ENCODE results near the gene SPSB3.

DNA sequence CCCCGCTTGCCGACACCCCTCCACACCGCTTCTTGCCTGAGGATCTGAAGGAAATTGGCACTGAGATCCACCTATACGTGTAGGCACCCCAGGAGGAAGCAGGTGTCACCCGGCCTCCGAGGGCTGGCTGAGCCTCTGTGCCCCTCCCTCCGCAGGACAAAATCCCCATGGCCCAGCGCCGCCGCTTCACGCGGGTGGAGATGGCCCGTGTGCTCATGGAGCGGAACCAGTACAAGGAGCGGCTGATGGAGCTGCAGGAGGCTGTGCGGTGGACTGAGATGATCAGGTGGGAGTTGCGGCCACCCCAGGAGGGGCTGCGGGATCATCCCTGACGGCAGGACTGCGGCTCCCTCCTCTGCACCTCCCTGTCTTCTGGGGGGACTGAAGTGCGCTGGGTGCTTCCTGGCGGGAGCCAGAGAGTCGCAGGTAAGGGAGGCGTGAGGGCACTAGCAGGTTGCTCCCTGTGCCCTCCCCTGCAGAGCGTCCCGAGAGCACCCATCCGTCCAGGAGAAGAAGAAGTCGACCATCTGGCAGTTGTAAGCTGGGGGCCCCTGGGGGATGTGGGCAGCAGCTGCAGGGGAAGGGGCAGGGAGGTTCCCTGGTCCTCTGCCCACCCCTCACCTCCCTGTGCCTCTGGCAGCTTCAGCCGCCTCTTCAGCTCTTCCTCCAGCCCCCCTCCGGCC is 20.0 kb downstream of the SPSB3 start:
- no peak for TF ChIP-seq EP300 (IDR thresholded peaks at IDR 0.05; ENCODE audit: low read length)
- no peak for TF ChIP-seq ZNF165 (CRISPR knock-in tag; IDR thresholded peaks at IDR 0.05; ENCODE audit: borderline replicate concordance)
- no peak for TF ChIP-seq FOXM1 (IDR thresholded peaks at IDR 0.05; ENCODE audit: low read depth)
- TF ChIP-seq FOXM1 (CRISPR knock-in tag; IDR thresholded peaks at IDR 0.05; ENCODE audit: low read depth) = no peak
- TF ChIP-seq, protein P1, sequence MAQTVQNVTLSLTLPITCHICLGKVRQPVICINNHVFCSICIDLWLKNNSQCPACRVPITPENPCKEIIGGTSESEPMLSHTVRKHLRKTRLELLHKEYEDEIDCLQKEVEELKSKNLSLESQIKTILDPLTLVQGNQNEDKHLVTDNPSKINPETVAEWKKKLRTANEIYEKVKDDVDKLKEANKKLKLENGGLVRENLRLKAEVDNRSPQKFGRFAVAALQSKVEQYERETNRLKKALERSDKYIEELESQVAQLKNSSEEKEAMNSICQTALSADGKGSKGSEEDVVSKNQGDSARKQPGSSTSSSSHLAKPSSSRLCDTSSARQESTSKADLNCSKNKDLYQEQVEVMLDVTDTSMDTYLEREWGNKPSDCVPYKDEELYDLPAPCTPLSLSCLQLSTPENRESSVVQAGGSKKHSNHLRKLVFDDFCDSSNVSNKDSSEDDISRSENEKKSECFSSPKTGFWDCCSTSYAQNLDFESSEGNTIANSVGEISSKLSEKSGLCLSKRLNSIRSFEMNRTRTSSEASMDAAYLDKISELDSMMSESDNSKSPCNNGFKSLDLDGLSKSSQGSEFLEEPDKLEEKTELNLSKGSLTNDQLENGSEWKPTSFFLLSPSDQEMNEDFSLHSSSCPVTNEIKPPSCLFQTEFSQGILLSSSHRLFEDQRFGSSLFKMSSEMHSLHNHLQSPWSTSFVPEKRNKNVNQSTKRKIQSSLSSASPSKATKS (CRISPR knock-in tag; IDR thresholded peaks at IDR 0.05) = no peak

All from K562 (cell line).